HG03039 (cell line): ENCODE results near the gene ARHGAP24.
"Not testable (repeated sequence)": the region's sequence is repeated elsewhere in the genome, so short reads cannot be mapped to it uniquely, and the experiment has no call there.

Experiments
- ATAC-seq: cut with Tn5 transposase; IDR thresholded peaks from one replicate; pipeline ENCODE4 v1.9.1; 2021; ENCODE audit warnings: mild to moderate bottlenecking, moderate library complexity; ENCODE audit not compliant: unreplicated experiment

The ARHGAP24 gene

DNA sequence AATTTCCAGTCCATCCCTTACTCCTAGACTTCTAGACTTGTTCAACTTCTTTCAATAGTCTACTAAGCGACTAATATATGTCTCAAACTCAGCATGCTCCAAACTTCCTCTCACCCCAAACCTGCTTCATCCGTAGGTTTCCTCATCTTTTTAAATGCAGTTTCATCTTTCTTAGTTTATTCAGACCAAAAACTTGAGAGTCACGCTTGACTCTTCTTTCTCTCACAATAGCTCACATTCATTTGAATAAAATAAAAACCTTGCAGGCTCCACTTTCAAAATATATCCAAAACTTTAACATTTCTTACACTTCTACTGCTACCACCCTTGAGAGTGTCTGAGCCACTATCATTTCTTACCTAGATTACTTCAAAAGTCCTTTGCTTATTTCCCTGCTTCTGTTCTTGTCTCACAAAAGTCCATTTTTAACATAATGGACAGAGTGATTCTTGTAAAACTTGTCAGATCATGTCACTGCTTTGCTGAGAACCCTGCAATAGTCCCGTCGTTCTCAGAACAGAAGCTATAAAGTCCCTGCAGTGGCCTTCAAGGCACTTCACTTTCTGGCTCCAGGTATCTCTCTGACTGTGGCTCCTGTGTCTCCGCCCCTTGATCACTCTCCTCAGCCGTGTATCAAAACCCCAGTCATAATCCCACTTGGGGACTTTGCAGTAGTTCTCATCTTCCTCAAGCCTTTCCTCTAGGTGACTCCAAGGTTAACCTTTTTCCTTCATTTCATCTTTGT, 167.6 kb downstream of the ARHGAP24 start:
- ATAC-seq = peak; percentile 64

DNA sequence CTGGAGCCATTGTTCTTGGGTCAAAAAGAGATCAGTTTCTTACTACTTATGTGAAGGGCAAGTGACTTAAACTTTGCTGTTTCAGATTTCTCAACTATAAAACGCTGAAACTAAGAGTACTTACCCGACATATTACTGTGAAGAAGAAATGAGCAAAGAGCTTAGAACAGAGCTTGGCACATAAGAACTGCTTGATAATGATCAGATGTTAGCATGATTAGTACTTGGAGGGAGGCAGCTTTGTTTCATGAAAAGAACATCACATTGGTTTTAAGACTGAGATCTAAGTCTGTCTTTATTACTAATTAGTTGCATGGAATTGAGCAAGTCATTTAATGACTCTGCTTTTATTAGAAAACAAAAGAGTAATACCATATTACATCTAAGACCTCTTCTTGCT, 169.1 kb downstream of the ARHGAP24 start:
- no peak for ATAC-seq

GRCh38 chr4:85650908-85651307, 176.0 kb downstream of the ARHGAP24 start:
- ATAC-seq = no peak

- ATAC-seq = no peak
Observed at GRCh38 chr4:85656759-85657505, 182.0 kb downstream of the ARHGAP24 start.

GRCh38 chr4:85658766-85659439, 184.0 kb downstream of the ARHGAP24 start:
- ATAC-seq = no peak

- no peak for ATAC-seq
Observed at GRCh38 chr4:85659610-85660218, 184.8 kb downstream of the ARHGAP24 start.

- not testable (repeated sequence) for ATAC-seq
Observed at GRCh38 chr4:85666625-85667024, 191.7 kb downstream of the ARHGAP24 start.

- ATAC-seq = no peak
Observed at GRCh38 chr4:85669204-85669603, 194.3 kb downstream of the ARHGAP24 start.

GRCh38 chr4:85669992-85670548, 195.1 kb downstream of the ARHGAP24 start:
- ATAC-seq = no peak

DNA sequence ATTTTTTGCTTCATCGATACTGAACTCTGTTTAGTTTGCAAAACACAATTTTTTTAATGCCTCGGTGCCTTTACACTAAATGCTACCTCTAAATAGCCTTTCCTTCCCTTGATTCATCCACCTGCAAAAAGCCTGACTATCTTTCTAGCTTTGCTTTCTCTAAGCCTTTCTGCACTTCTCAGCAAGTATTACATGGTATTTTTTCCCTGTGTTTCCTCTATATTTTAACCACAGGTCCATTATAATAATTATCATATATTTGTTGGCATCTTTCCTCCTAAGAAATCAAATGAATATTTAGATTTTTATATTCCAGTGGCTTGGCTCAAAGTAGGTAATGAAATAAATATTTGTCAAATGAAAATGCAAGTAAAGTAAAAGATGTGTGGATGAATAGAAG, 196.2 kb downstream of the ARHGAP24 start:
- no peak for ATAC-seq

GRCh38 chr4:85672116-85672515, 197.2 kb downstream of the ARHGAP24 start:
- ATAC-seq = no peak

GRCh38 chr4:85672959-85673358, 198.0 kb downstream of the ARHGAP24 start:
- no peak for ATAC-seq

DNA sequence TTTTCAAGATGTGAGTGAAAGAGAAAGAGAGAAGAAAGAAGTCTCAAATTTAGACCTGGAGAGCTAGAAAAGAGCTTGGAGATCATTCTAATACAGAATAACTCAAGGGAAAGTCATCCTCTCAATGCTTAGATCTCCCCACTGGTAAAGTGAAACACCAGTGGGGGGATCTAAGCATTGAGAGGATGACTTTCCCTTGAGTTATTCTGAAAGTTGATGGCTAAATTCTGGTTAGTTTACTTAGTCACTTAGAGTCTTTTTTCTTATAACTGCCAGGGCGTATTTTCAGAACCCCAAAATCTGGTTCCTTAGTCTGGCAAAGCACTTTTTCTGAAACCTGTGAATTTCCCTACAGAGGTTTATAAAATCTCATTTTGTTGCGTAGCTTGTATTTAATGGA, 198.6 kb downstream of the ARHGAP24 start:
- no peak for ATAC-seq

GRCh38 chr4:85675076-85676049, 200.4 kb downstream of the ARHGAP24 start:
- no peak for ATAC-seq

DNA sequence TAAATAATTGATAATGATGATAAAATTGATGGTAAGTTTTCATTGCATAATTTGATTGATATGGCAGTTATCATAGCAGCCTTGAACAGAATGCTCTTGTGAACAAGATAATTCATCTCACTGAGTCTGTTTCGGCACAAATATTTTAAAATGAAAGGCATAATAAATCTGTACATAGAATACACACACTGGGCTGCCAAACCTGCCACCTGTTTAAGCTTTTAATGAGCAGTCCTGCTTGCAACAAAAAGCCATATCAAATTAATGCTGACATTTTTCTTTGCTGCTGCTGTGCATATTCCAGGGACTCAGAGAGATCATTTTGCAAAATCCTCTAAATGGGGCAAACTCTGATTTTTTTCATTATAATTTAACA, 201.1 kb downstream of the ARHGAP24 start:
- no peak for ATAC-seq

DNA sequence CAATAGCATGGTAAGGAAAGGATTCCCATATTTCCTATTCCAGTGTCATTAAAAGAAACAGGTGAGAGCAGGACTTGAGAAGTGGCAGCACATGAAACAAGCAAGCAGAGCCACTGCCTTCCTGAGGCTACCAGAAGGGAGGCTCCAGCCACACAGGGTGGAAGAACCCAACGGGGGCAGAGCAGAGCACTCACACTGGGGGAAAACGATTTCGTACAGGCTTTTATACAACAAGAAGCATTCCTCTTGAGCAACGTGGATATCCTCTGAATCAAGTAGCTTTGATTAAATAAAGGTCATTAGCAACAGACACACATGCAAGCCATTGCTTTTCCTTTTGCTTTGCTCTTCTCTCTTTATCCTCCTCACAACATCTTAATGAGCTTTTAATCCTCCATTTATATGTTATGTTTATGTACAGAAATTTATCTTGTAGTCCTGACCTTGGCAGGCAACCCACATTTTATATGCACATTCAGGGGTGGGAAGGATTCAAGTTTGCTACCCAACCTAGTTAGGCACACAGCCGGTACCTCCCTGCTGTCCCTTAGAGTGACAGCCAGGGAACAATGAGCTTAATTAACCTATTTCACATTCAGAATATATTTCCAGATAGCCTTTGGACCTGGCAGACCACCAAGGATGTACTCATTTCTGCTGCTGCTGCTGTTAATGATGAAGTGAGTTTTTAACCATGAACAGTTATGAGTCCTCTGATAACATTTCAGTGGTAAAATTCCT, 202.1 kb downstream of the ARHGAP24 start:
- ATAC-seq = no peak

DNA sequence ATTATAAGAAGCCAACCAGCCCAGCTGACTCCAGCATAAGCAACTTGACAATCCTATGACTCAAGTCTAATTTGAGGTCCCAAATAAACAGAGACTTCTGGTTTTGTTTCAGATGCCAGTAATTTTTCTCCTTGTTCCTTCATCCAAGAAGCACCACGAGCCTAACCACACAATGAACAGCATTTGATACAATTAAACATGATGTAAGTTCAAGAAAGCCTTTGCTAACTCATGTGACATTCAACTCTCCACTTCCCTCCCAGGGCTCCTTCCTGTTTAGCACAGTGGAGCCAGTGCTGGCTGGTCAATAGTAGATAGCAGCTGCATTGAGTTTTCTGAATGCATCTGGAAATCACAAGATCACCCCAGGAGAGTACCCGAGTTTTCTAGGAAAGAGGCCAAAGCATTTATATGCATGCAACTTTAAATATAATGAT, 206.3 kb downstream of the ARHGAP24 start:
- no peak for ATAC-seq

DNA sequence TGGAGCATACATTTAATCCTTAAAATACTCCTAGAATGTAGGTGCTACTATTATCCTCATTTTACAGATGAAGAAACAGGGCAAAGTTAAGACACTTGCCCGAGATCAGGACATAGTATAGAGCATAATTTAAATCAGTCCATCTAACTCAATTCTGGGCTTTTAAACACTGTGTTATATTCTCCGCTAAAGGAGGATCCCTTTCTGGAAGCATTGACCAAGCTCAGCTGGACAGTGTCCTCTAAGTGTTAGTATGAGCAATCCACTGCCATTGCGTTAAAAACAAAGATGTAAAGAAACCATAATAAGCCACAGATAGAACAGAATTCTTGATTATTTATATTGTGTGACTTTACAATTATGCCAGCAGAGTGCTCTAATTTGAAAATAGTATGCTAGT, 207.0 kb downstream of the ARHGAP24 start:
- no peak for ATAC-seq

GRCh38 chr4:85682391-85682790, 207.4 kb downstream of the ARHGAP24 start:
- no peak for ATAC-seq
